ENCODE results near the gene LRRN4CL.
"Not testable (repeated sequence)": the region's sequence is repeated elsewhere in the genome, so short reads cannot be mapped to it uniquely, and the experiment has no call there.

Gene LRRN4CL

DNA sequence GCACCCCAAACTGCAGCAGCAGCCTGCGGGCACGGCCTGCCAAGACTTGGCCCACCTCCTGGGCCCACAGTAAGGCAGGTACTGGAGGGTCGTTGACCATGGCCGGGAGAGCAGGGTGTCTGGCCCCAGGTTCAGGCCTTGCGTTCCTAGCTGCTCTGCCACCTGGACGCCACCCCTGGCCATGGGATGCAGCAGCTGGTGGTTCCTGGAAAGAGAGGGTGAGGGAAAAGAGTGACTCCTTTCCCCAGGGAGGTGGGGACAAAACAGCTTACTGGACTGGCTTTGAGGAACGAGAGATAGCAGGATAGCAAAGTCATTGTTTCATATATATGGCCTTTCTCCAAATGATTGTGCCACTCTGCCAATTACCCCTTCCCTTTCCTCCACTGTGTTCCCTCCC lies 16.1 kb upstream of the LRRN4CL start:
- peak overlapping the region; percentile 67 for H3K4me3 ChIP-seq (ENCODE audit: low read depth, low read length)
- TF ChIP-seq, protein P1, sequence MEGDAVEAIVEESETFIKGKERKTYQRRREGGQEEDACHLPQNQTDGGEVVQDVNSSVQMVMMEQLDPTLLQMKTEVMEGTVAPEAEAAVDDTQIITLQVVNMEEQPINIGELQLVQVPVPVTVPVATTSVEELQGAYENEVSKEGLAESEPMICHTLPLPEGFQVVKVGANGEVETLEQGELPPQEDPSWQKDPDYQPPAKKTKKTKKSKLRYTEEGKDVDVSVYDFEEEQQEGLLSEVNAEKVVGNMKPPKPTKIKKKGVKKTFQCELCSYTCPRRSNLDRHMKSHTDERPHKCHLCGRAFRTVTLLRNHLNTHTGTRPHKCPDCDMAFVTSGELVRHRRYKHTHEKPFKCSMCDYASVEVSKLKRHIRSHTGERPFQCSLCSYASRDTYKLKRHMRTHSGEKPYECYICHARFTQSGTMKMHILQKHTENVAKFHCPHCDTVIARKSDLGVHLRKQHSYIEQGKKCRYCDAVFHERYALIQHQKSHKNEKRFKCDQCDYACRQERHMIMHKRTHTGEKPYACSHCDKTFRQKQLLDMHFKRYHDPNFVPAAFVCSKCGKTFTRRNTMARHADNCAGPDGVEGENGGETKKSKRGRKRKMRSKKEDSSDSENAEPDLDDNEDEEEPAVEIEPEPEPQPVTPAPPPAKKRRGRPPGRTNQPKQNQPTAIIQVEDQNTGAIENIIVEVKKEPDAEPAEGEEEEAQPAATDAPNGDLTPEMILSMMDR (IDR thresholded peaks at IDR 0.05; ENCODE audit: low read depth, low read length, missing control alignments) = no peak
- DNase-seq (ENCODE audit: low read depth) = no peak

DNA sequence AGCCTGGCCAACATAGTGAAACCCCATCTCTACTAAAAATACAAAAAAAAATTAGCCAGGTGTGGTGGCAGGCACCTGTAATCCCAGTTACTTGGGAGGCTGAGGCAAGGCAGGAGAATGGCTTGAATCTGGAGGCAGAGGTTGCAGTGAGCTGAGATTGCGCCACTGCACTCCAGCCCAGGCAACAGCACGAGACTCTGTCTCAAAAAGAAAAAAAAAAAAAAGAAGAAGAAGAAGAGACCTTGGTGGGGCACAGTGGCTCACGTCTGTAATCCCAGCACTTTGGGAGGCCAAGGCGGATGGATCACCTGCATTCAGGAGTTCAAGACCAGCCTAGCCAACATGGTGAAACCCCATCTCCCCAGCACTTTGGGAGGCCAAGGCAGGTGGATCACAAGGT lies 14.6 kb upstream of the LRRN4CL start:
- not testable (repeated sequence) for DNase-seq (ENCODE audit: low read depth); H3K4me3 ChIP-seq (ENCODE audit: low read depth, low read length)

DNA sequence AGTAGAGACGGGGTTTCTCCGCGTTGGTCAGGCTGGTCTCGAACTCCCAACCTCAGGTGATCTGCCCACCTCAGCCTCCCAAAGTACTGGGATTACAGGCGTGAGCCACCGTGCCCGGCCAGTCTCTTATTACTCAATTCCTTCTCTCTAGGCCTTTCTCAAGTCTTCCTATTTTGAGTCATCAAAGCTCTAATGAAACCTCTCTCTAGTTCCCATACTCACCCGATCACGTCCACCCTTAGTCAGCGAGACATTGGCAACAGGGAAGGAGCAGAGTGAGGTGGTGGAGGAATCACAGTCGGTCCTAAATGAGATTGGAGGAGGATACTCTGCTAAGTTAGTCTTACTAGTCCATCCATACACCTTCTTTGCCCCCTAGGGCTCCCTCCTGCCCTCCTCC lies 12.9 kb upstream of the LRRN4CL start:
- no peak for DNase-seq (ENCODE audit: low read depth)
- TF ChIP-seq, protein P1 (IDR thresholded peaks at IDR 0.05; ENCODE audit: low read depth, low read length, missing control alignments) = no peak
- no peak overlapping the region for H3K4me3 ChIP-seq (ENCODE audit: low read depth, low read length)

DNA sequence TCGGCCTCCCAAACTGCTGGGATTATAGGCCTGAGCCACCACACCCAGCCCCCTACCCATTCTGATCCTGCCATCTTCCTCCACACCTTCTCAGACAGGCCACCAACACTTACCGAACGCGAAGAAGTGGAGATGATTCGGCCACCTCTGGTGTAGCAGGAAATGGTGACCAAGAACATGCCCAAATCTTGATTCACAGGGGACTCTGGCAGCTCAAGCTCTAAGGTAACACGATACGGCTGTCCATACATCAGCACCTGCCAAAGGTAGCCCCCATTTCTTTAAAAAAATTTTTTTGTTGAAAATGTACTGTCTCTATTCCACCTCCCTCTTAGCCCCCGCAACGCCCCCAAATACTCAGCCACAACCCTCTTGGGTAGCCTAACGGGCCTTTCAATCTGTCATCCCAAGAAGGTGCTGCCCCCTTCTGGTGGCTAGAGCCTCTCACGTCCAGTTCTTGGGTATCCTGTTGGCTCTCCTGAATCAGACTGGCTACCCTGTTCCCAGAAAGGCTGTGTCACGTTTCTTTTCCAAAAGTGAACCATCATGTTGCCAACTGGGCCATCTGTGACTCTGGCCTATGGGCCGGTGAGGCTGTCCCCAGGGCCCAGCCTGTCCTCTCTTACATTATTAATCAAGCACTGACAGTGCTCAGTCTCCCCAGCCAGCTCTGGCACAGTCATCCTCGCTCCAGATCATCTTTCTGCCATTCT lies 5.3 kb upstream of the LRRN4CL start:
- TF ChIP-seq, protein P1 (IDR thresholded peaks at IDR 0.05; ENCODE audit: low read depth, low read length, missing control alignments) = peak; percentile 84
- H3K4me3 ChIP-seq (ENCODE audit: low read depth, low read length) = no peak overlapping the region
- DNase-seq (ENCODE audit: low read depth) = no peak

DNA sequence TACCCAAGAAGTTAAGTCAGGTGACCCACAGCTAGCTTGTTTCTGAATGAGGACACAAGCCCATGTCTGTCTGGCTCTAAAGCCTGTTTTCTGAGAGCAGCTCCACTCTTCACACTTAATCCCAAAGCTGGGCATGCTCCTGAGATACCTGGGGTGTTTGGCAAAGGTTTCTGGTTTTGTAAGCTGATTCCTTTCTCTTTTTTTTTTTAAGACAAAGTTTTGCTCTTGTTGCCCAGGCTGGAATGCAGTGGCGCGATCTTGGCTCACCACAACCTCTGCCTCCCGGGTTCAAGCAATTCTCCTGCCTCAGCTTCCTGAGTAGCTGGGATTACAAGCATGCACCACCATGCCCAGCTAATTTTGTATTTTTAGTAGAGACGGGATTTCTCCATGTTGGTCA lies 4.3 kb upstream of the LRRN4CL start:
- H3K4me3 ChIP-seq (ENCODE audit: low read depth, low read length) = not testable (repeated sequence)

DNA sequence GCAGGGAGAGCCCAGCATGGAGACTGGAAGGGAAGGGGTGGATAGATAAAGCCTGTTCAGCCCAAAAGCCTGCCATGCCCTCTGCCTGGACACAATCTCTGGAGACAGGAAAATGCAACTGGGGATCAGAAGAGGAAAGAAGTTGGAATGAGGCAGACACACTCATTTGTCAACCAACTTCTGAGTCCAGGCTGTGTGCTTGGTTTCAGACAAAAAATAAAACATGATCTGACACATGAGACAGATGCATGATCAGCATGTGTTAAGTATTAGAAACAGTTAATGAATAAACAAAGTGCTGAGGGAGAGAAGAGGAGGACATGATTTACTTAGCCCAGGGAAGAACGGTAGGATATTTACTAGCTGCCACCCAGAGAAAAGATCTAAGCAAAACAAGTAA lies 839 bp downstream of the LRRN4CL start:
- H3K4me3 ChIP-seq (ENCODE audit: low read depth, low read length) = no peak overlapping the region
- TF ChIP-seq, protein P1 (IDR thresholded peaks at IDR 0.05; ENCODE audit: low read depth, low read length, missing control alignments) = no peak
- DNase-seq (ENCODE audit: low read depth) = no peak

More for the DNA sequence above, 4.3 kb upstream of the LRRN4CL start:
- DNase-seq (ENCODE audit: low read depth) = not testable (repeated sequence)

DNA sequence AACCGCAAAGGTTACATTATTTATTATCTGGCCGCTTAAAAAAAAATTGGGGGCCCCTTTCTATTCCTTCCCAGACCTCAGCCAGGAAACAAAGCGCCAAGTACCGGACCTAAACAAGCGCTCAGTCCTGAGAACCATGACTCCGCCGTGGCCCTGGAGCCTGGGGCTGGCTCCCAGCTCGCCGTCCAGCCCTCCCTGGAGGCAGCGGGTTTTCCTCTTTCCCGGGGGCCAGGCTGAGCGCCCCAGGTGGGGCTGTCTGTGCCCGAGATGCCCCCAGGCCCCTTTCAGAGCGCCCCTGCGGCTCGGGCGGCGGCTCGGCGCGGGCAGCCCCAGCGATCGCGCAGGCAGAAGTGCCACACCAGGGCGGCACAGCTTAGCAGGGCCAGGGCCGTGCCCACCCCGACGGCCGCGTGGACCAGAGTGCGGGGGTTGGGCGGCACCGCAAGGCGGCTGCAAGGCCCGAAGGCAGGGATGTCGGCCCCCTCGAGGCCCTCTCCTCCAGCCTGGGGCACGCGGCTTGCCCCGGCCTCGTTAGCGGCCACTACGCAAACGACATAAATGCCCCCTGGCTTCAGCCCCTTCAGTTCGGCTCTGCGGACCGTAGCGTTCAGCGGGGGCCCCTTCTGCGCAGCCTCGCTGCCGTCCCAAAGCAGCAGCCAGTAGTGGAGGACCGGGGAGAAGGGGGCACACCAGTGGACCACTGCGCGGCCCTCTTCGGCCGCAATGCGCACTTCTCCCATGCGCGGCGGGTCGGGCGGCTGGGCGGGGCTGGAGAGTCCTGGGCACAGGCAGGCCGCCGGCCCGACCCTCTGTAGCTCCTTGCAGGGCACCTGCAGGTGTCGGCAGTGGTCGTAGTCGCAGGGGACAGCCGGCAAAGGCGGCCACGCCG lies 1.6 kb downstream of the LRRN4CL start:
- H3K4me3 ChIP-seq (ENCODE audit: low read depth, low read length) = no peak overlapping the region

More for the DNA sequence above, 1.6 kb downstream of the LRRN4CL start:
- DNase-seq (ENCODE audit: low read depth) = no peak
- TF ChIP-seq, protein P1 (IDR thresholded peaks at IDR 0.05; ENCODE audit: low read depth, low read length, missing control alignments) = no peak
